ENCODE results near the gene IL23R.

- TF ChIP-seq CTCF (IDR thresholded peaks at IDR 0.05) (peak in 2 of 5 experiments; percentile 6 to 23), EP300 (IDR thresholded peaks at IDR 0.05) (no peak)
Measured at GRCh38 chr1:67213164-67213563, 46.9 kb downstream of the IL23R start.
